Mucosa of descending colon (tissue), 3 donors: ENCODE measurements around the gene SPINK2. TPM values are rescaled to one million over a fixed set of nuclear protein-coding genes. Genes with fewer than 3 reads are reported as not detected.

Source experiments
- ATAC-seq: fragments of 200-7000 bp; cut with Tn5 transposase; one replicate; pipeline ENCODE4 v1.9.1; 2020; ENCODE audit warnings: mild to moderate bottlenecking, moderate library complexity
- DNase-seq, 3 donors: peaks; one replicate each; pipeline ENCODE4 v3.0.0-alpha.2; 2020
- H3K36me3 ChIP-seq: fragments of 200-600 bp; one replicate; pipeline ENCODE4 v1.8.0; 2021; ENCODE audit warnings: low read depth, mild to moderate bottlenecking
- H3K4me1 ChIP-seq: fragments of 200-600 bp; one replicate; pipeline ENCODE4 v1.8.0; 2021; ENCODE audit warnings: low read depth, mild to moderate bottlenecking
- H3K4me3 ChIP-seq: fragments of 200-600 bp; one replicate; pipeline ENCODE4 v1.8.0; 2021; ENCODE audit warnings: mild to moderate bottlenecking
- H3K9me3 ChIP-seq: fragments of 200-600 bp; one replicate; pipeline ENCODE4 v1.8.0; 2021; ENCODE audit warnings: mild to moderate bottlenecking
- intact Hi-C, 2 donors: fragments of 100-400 bp; cut with DNase I in 1 of 2; cut with micrococcal nuclease in 1 of 2; formaldehyde crosslinking; loops; one replicate each; pipeline versions ENCODE4 v1.11.0 to v1.11.1; 2022; cut with DNase I, micrococcal nuclease
- total RNA-seq, 3 donors: library from RNA; stranded (reverse); fragmentation: NEBNext Ultra II Directional in 2 of 3; extraction: Animal tissue kit (Norgen Biotek cat#: 25700) in 2 of 3; gene quantifications; one replicate each; pipeline versions ENCODE4 v1.2.1 to v1.2.4, GENCODE V29; 2021 to 2023
- TF ChIP-seq, protein P1 (sequence below): fragments of 200-600 bp; IDR thresholded peaks from one replicate; pipeline ENCODE4 v1.8.0; 2022; ENCODE audit warnings: antibody characterized with exemption, mild to moderate bottlenecking
- donor health status: DM: no; HTN: no; CAD: no; lungs with moderate emphysema.
- donor health status: DM: no; HTN: no; CAD: no.
- donor health status: DM: no; HTN: yes; CAD: no.

The SPINK2 gene
- total RNA-seq, 3 donors from 2014 or later: 1.1 to 2.7 TPM; not detected in 1

DNA sequence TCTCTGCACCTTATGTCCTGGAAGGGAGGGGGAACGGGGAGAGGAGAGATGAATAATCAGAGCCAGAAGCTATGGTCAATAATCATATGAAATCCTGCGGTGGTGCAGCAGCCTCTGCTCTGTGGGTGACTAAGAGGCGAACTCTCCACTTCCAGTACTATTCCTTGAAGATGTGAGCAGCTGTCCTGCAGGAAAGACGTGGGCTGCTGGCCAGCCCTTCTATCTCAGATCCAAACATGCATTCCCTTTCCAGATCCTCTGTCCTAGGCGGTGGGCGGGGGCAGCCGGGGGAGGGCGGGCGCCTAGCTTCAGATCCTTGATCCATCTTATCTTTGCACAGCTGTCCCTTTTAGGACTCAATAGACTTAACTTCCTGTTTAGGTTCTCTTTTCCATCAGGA is 34.5 kb downstream of the SPINK2 start:
- TF ChIP-seq, protein P1, sequence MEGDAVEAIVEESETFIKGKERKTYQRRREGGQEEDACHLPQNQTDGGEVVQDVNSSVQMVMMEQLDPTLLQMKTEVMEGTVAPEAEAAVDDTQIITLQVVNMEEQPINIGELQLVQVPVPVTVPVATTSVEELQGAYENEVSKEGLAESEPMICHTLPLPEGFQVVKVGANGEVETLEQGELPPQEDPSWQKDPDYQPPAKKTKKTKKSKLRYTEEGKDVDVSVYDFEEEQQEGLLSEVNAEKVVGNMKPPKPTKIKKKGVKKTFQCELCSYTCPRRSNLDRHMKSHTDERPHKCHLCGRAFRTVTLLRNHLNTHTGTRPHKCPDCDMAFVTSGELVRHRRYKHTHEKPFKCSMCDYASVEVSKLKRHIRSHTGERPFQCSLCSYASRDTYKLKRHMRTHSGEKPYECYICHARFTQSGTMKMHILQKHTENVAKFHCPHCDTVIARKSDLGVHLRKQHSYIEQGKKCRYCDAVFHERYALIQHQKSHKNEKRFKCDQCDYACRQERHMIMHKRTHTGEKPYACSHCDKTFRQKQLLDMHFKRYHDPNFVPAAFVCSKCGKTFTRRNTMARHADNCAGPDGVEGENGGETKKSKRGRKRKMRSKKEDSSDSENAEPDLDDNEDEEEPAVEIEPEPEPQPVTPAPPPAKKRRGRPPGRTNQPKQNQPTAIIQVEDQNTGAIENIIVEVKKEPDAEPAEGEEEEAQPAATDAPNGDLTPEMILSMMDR: no peak
- ATAC-seq (peak; percentile 73), DNase-seq (peak; percentile 65 to 73 (median 69))
- H3K4me3 ChIP-seq: no peak overlapping the region
- no peaks in the 10 kb centered on the region for H3K36me3 ChIP-seq
- no peaks in the 10 kb centered on the region for H3K9me3 ChIP-seq
- intact Hi-C loops: no loop called here
- H3K4me1 ChIP-seq: peaks cover 16% of the 10 kb centered on the region

GRCh38 chr4:56783986-56784385 is 37.5 kb downstream of the SPINK2 start:
- no peak overlapping the region for H3K4me3 ChIP-seq
- H3K4me1 ChIP-seq: peaks cover 16% of the 10 kb centered on the region
- H3K9me3 ChIP-seq: no peaks in the 10 kb centered on the region
- no peak for DNase-seq
- intact Hi-C loops: no loop called here
- no peaks in the 10 kb centered on the region for H3K36me3 ChIP-seq
- ATAC-seq: no peak
- TF ChIP-seq, protein P1: no peak

- H3K36me3 ChIP-seq: no peaks in the 10 kb centered on the region
- H3K4me3 ChIP-seq: no peak overlapping the region
- H3K4me1 ChIP-seq: peaks cover 7% of the 10 kb centered on the region
- H3K9me3 ChIP-seq: no peaks in the 10 kb centered on the region
- ATAC-seq (peak; percentile 58), DNase-seq (no peak)
- TF ChIP-seq, protein P1: no peak
- intact Hi-C loops: no loop called here
These were observed 39.5 kb downstream of the SPINK2 start for GRCh38 chr4:56782019-56782418.

DNA sequence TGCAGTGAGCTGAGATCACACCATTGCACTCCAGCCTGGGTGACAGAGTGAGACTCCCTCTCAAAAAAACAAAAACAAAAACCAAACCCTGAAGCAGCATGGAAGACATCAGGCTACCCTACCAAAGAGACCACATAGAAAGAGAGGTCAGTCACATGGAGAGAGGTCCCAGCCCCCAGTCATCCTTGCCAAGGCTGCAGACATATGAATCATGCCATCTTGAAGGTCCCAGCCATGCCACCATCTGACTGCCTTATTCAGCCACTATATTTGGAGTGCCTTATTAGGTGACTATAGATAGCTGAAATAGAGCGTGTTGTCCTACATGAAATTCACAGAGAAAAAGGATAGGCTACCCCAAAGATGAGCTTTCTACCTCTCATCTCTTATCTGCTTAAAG is 48.2 kb downstream of the SPINK2 start:
- TF ChIP-seq, protein P1: no peak
- no peaks in the 10 kb centered on the region for H3K36me3 ChIP-seq
- ATAC-seq (no peak), DNase-seq (no peak)
- intact Hi-C loops: no loop called here
- no peaks in the 10 kb centered on the region for H3K9me3 ChIP-seq
- no peaks in the 10 kb centered on the region for H3K4me1 ChIP-seq
- H3K4me3 ChIP-seq: no peak overlapping the region

DNA sequence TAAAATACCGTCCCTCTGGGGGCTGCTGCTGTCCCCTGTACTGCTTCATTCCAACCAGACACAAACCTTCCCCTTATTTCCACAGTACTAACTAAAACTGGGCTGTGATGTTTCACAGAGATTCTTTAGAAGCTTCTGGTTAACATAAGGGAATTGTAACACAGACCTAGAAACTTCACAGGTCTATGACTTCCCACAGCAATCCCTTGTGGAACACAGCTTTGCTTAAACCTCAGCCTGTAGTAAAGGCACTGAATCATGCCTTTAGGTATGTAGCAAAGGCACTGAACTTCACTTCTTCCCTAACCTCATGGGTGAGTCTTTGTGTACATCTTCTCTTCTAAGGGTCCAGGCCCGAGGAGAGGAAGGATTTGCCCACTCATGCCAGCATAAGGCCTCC is 49.4 kb downstream of the SPINK2 start:
- no peaks in the 10 kb centered on the region for H3K36me3 ChIP-seq
- no peaks in the 10 kb centered on the region for H3K4me1 ChIP-seq
- ATAC-seq (no peak), DNase-seq (no peak)
- H3K9me3 ChIP-seq: no peaks in the 10 kb centered on the region
- H3K4me3 ChIP-seq: no peak overlapping the region
- TF ChIP-seq, protein P1: no peak
- intact Hi-C loops: no loop called here

DNA sequence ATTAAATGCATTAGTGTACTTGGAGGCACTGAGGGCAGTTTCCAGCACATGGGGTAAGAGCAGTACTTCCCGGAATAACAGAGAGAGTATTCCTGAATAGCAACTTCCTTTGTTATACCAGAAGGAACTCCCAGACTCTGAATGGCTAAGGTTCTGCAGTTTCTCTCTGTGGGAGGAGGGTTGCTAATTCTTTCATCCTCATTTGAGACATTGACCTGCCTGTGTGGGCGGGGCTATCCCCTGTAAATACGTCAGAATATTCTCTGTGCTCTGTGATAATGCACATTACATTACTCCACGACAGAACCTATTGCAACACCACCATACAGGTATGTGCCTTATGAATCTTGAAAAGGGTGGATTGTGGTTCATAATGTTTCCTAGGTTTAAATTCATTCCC is 52.7 kb downstream of the SPINK2 start:
- peak in 1 of 3 donors; percentile 68 for DNase-seq
- peak; percentile 91 for ATAC-seq
- TF ChIP-seq, protein P1: no peak

More for the DNA sequence above, 52.7 kb downstream of the SPINK2 start:
- Histone ChIP-seq H3K4me1 (no peaks in the 10 kb centered on the region), H3K4me3 (no peak overlapping the region), H3K9me3 (no peaks in the 10 kb centered on the region), H3K36me3 (no peaks in the 10 kb centered on the region)
- intact Hi-C loops: no loop called here
